GM23338 (cell line): Measurements from ENCODE around the gene RGS3. TPM values are rescaled to one million over a fixed set of nuclear protein-coding genes. Genes with fewer than 3 reads are reported as not detected.
A peak's percentile ranks its signal among the peaks of the same experiment; 100 is the strongest.

Experiments used
- ATAC-seq: fragments of 200-7000 bp; cut with Tn5 transposase; 3 replicates; pipeline ENCODE4 v1.9.1; 2020
- DNase-seq: peaks from one replicate; pipeline ENCODE4 v3.0.0-alpha.2; 2015; ENCODE audit warnings: low spot score
- H2AFZ ChIP-seq: fragments of 200-600 bp; sonication (generic); 2 replicates; pipeline ENCODE4 v1.8.0; 2016; ENCODE audit warnings: antibody characterized with exemption, mild to moderate bottlenecking, moderate library complexity
- H3F3A ChIP-seq: fragments of 200-600 bp; sonication (generic); replicated peaks from 2 replicates; pipeline ENCODE4 v1.8.0; 2017; ENCODE audit warnings: antibody characterized with exemption, mixed run types, low read depth
- H3K27ac ChIP-seq: fragments of 200-600 bp; sonication (generic); 2 replicates; pipeline ENCODE4 v1.6.1; 2016; ENCODE audit warnings: low read depth
- H3K27me3 ChIP-seq: fragments of 200-600 bp; sonication (generic); 2 replicates; pipeline ENCODE4 v1.8.0; 2016; ENCODE audit warnings: mild to moderate bottlenecking, mixed run types, moderate library complexity; ENCODE audit not compliant: insufficient read depth
- H3K36me3 ChIP-seq: fragments of 200-600 bp; sonication (generic); 2 replicates; pipeline ENCODE4 v1.8.0; 2016; ENCODE audit warnings: mild to moderate bottlenecking; ENCODE audit not compliant: insufficient read depth
- H3K4me1 ChIP-seq: fragments of 200-600 bp; sonication (generic); 2 replicates; pipeline ENCODE4 v1.8.0; 2016; ENCODE audit warnings: mild to moderate bottlenecking, moderate library complexity; ENCODE audit not compliant: insufficient read depth
- H3K4me2 ChIP-seq: fragments of 200-600 bp; sonication (generic); 2 replicates; pipeline ENCODE4 v1.7.1; 2017; ENCODE audit warnings: mixed run types
- H3K4me3 ChIP-seq: fragments of 200-600 bp; sonication (generic); 2 replicates; pipeline ENCODE4 v1.6.1; 2016; ENCODE audit warnings: mixed run types
- H3K79me2 ChIP-seq: fragments of 200-600 bp; sonication (generic); replicated peaks from 2 replicates; pipeline ENCODE4 v1.8.0; 2017; ENCODE audit warnings: mild to moderate bottlenecking; ENCODE audit not compliant: insufficient read depth
- H3K9me2 ChIP-seq: fragments of 200-600 bp; sonication (generic); 2 replicates; pipeline ENCODE4 v1.8.0; 2017; ENCODE audit not compliant: insufficient read depth
- H4K20me1 ChIP-seq: fragments of 200-600 bp; sonication (generic); replicated peaks from 2 replicates; pipeline ENCODE4 v1.8.0; 2017; ENCODE audit warnings: mild to moderate bottlenecking; ENCODE audit not compliant: insufficient read depth
- H3K27ac Mint-ChIP-seq: 2 replicates; pipeline ENCODE4 v1.8.0; 2020; ENCODE audit warnings: inconsistent platforms, mild to moderate bottlenecking, moderate library complexity, mixed read lengths
- H3K27me3 Mint-ChIP-seq: 3 replicates; pipeline ENCODE4 v1.8.0; 2022; ENCODE audit warnings: low read depth, mild to moderate bottlenecking, moderate library complexity, mixed read lengths, inconsistent platforms; ENCODE audit not compliant: insufficient read depth, poor library complexity
- H3K36me3 Mint-ChIP-seq: 3 replicates; pipeline ENCODE4 v1.8.0; 2021; ENCODE audit warnings: low read depth, mild to moderate bottlenecking, inconsistent platforms, moderate library complexity, mixed read lengths
- H3K4me1 Mint-ChIP-seq: 3 replicates; pipeline ENCODE4 v1.8.0; 2020; ENCODE audit warnings: mild to moderate bottlenecking, inconsistent platforms, mixed read lengths
- H3K4me3 Mint-ChIP-seq: 3 replicates; pipeline ENCODE4 v1.8.0; 2021; ENCODE audit warnings: moderate library complexity, mild to moderate bottlenecking, inconsistent platforms, mixed read lengths
- H3K9me3 Mint-ChIP-seq: 3 replicates; pipeline ENCODE4 v1.8.0; 2020; ENCODE audit warnings: moderate library complexity, mild to moderate bottlenecking, inconsistent platforms, mixed read lengths
- CTCF ChIP-seq, 2 experiments: fragments of 200-600 bp in 1 of 2; sonication (generic) in 1 of 2; conservative IDR thresholded peaks; 2 replicates each; pipeline versions ENCODE4 v1.5.1 to v1.6.1; 2016 to 2017; ENCODE audit warnings: antibody characterized with exemption in 2 of 2, low read depth in 2 of 2, mild to moderate bottlenecking in 2 of 2, moderate library complexity in 1 of 2
- EZH2phosphoT487 ChIP-seq: fragments of 200-600 bp; sonication (generic); IDR thresholded peaks from one replicate; pipeline ENCODE4 v1.8.1; 2018; ENCODE audit warnings: antibody characterized with exemption; ENCODE audit not compliant: unreplicated experiment
- JUNB ChIP-seq: IDR thresholded peaks from one replicate; pipeline ENCODE4 v1.6.1; 2016; ENCODE audit warnings: antibody characterized with exemption; ENCODE audit not compliant: unreplicated experiment
- NANOG ChIP-seq: IDR thresholded peaks from 2 replicates; pipeline ENCODE4 v1.6.1; 2016; ENCODE audit warnings: antibody characterized with exemption, borderline replicate concordance
- STAT1 ChIP-seq: IDR thresholded peaks from one replicate; pipeline ENCODE4 v1.6.1; 2016; ENCODE audit warnings: antibody characterized with exemption; ENCODE audit not compliant: unreplicated experiment
- ZNF331 ChIP-seq: fragments of 250-450 bp; sonication (Bioruptor Pico); IDR thresholded peaks from 2 replicates; pipeline ENCODE4 v1.5.0; 2020; ENCODE audit warnings: low read depth, mild to moderate bottlenecking, moderate library complexity
- ZNF462 ChIP-seq: fragments of 250-450 bp; sonication (Bioruptor Pico); IDR thresholded peaks from 2 replicates; pipeline ENCODE4 v1.5.0; 2020; ENCODE audit warnings: mild to moderate bottlenecking, moderate library complexity
- polyA plus RNA-seq: library from polyadenylated mRNA; unstranded; fragments of >200 nt; fragmentation: Nextera tagmentation; extraction: Ambion mirVana; gene quantifications from 2 replicates; pipeline ENCODE4 v1.2.1, GENCODE V29; 2016
- total RNA-seq: library from RNA; depleted of rRNA; stranded (reverse); fragments of >200 nt; shearing (Covaris generic); gene quantifications from 2 replicates; pipeline ENCODE4 v1.2.3, GENCODE V29; 2014

The RGS3 gene
- total and polyA plus RNA-seq, 2 experiments from 2014 or later, result 14.2 to 24.3 TPM

GRCh38 chr9:113616621-113617496, 153.3 kb downstream of the RGS3 start:
- peaks cover 25% of the 10 kb centered on the region for H3K4me1 Mint-ChIP-seq
- no peak overlapping the region for H3K4me3 Mint-ChIP-seq
- H3K27ac Mint-ChIP-seq, result no peak overlapping the region

GRCh38 chr9:113617550-113617949, 154.0 kb downstream of the RGS3 start:
- Histone ChIP-seq H4K20me1 (no peaks in the 10 kb centered on the region), H3K27ac (no peak overlapping the region), H3K4me1 (peaks cover 24% of the 10 kb centered on the region), H3K79me2 (no peaks in the 10 kb centered on the region), H3K4me2 (no peak overlapping the region), H3K27me3 (no peaks in the 10 kb centered on the region), H2AFZ (no peak overlapping the region), H3K9me2 (0 out of 2 replicates have a peak, but pooled peaks cover 4% of the 10 kb centered on the region), H3K4me3 (no peak overlapping the region), H3F3A (no peaks in the 10 kb centered on the region), H3K36me3 (no peaks in the 10 kb centered on the region)
- no peaks in the 10 kb centered on the region for H3K9me3 Mint-ChIP-seq
- peaks cover 32% of the 10 kb centered on the region for H3K4me1 Mint-ChIP-seq
- no peak overlapping the region for H3K4me3 Mint-ChIP-seq
- ATAC-seq, result no peak
- peaks cover 4% of the 10 kb centered on the region for H3K27me3 Mint-ChIP-seq
- no peak overlapping the region for H3K27ac Mint-ChIP-seq
- DNase-seq, result no peak
- no peaks in the 10 kb centered on the region for H3K36me3 Mint-ChIP-seq
- TF ChIP-seq ZNF462 (CRISPR knock-in tag) (no peak), JUNB (no peak), ZNF331 (CRISPR knock-in tag) (no peak), CTCF (conservative IDR thresholded peaks at IDR 0.05; ENCODE audit: low read depth in 2 of 2) (no peak), EZH2phosphoT487 (no peak)

More at GRCh38 chr9:113616621-113617496, 153.3 kb downstream of the RGS3 start:
- H3K27me3 ChIP-seq, result no peaks in the 10 kb centered on the region
- no peaks in the 10 kb centered on the region for H3K36me3 ChIP-seq
- H2AFZ ChIP-seq, result no peak overlapping the region
- H3K4me1 ChIP-seq, result peaks cover 17% of the 10 kb centered on the region
- no peaks in the 10 kb centered on the region for H4K20me1 ChIP-seq
- H3K4me3 ChIP-seq, result no peak overlapping the region
- H3K9me2 ChIP-seq, result 0 out of 2 replicates have a peak, but pooled peaks cover 4% of the 10 kb centered on the region
- Mint-ChIP-seq H3K36me3 (no peaks in the 10 kb centered on the region), H3K27me3 (peaks cover 4% of the 10 kb centered on the region), H3K9me3 (no peaks in the 10 kb centered on the region)
- H3K27ac ChIP-seq, result no peak overlapping the region
- no peak for DNase-seq
- TF ChIP-seq CTCF (conservative IDR thresholded peaks at IDR 0.05; ENCODE audit: low read depth in 2 of 2), result peak; percentile 26 to 50; a peak in 3 of 4 replicates
- no peak for TF ChIP-seq STAT1
- TF ChIP-seq NANOG, result no peak
- no peak for TF ChIP-seq ZNF331 (CRISPR knock-in tag)
- no peak overlapping the region for H3K4me2 ChIP-seq
- no peaks in the 10 kb centered on the region for H3F3A ChIP-seq
- H3K79me2 ChIP-seq, result no peaks in the 10 kb centered on the region
- ATAC-seq, result peak; percentile 10; the same call in 1 of the 3 replicates
